CD14-positive monocyte (primary cell): ENCODE results near the gene VAT1L. TPM values are rescaled to one million over a fixed set of nuclear protein-coding genes. Genes with fewer than 3 reads are reported as not detected.

ENCODE experiments used
- DNase-seq, 3 donors: peaks; one replicate each; pipeline ENCODE4 v3.0.0-alpha.2; 2011 to 2022
- H2AFZ ChIP-seq: 2 replicates; pipeline ENCODE4 v1.6.0; 2012; ENCODE audit warnings: mild to moderate bottlenecking, low read depth, low read length, inconsistent platforms; ENCODE audit not compliant: insufficient read depth, poor library complexity, severe bottlenecking
- H3K27ac ChIP-seq, 2 donors: 1 replicate in 1 of 2; 2 replicates in 1 of 2; pipeline ENCODE4 v1.5.1; 2012 to 2013; ENCODE audit warnings: low read length in 2 of 2, control low read depth in 1 of 2, inconsistent platforms in 1 of 2, low read depth in 1 of 2, mild to moderate bottlenecking in 1 of 2
- H3K27me3 ChIP-seq, 2 donors: one replicate each; pipeline versions ENCODE4 v1.6.0 to v1.6.1; 2011 to 2013; ENCODE audit warnings: low read length in 2 of 2; ENCODE audit not compliant: control insufficient read depth in 2 of 2, insufficient read depth in 2 of 2
- H3K36me3 ChIP-seq, 2 donors: replicated peaks in 1 of 2; 1 replicate in 1 of 2; 2 replicates in 1 of 2; pipeline versions ENCODE4 v1.5.1 to v1.6.1; 2012 to 2013; ENCODE audit warnings: low read length in 2 of 2, control low read depth in 1 of 2, inconsistent platforms in 1 of 2, mild to moderate bottlenecking in 1 of 2; ENCODE audit not compliant: insufficient read depth in 2 of 2, control insufficient read depth in 1 of 2
- H3K4me1 ChIP-seq, 2 donors: 1 replicate in 1 of 2; 2 replicates in 1 of 2; pipeline versions ENCODE4 v1.5.1 to v1.6.1; 2012 to 2013; ENCODE audit warnings: low read length in 2 of 2, control low read depth in 1 of 2, inconsistent platforms in 1 of 2, mild to moderate bottlenecking in 1 of 2, moderate library complexity in 1 of 2; ENCODE audit not compliant: insufficient read depth in 2 of 2, control insufficient read depth in 1 of 2
- H3K4me2 ChIP-seq: replicated peaks from 2 replicates; pipeline ENCODE3; 2012; ENCODE audit warnings: low read length, moderate library complexity, mild to moderate bottlenecking; ENCODE audit not compliant: poor library complexity, severe bottlenecking; ENCODE audit errors: extremely low read depth
- H3K4me3 ChIP-seq, 3 experiments: fragments of 200-600 bp in 1 of 3; sonication (generic) in 1 of 3; replicated peaks in 1 of 3; 1 replicate in 2 of 3; 2 replicates in 1 of 3; pipeline ENCODE4 v1.5.1; 2011 to 2013; ENCODE audit warnings: low read length in 3 of 3, mild to moderate bottlenecking in 3 of 3, control low read depth in 2 of 3, low read depth in 2 of 3, inconsistent platforms in 1 of 3, moderate library complexity in 1 of 3
- H3K79me2 ChIP-seq: 2 replicates; pipeline ENCODE4 v1.6.0; 2012; ENCODE audit warnings: mild to moderate bottlenecking, control low read depth, inconsistent platforms, low read length, moderate library complexity; ENCODE audit not compliant: insufficient read depth
- H3K9ac ChIP-seq: 2 replicates; pipeline ENCODE4 v1.6.0; 2017; ENCODE audit warnings: low read length, mild to moderate bottlenecking; ENCODE audit not compliant: insufficient read depth, poor library complexity, severe bottlenecking
- H3K9me3 ChIP-seq, 2 donors: replicated peaks in 1 of 2; 1 replicate in 1 of 2; 2 replicates in 1 of 2; pipeline versions ENCODE4 v1.5.1 to v1.6.1; 2012 to 2013; ENCODE audit warnings: low read length in 2 of 2, control low read depth in 1 of 2; ENCODE audit not compliant: control insufficient read depth in 1 of 2, insufficient read depth in 1 of 2
- H4K20me1 ChIP-seq: 2 replicates; pipeline ENCODE4 v1.6.0; 2012; ENCODE audit warnings: mild to moderate bottlenecking, low read length, control low read depth, moderate library complexity; ENCODE audit not compliant: insufficient read depth
- H3K27ac Mint-ChIP-seq, 7 donors: one replicate each; pipeline ENCODE4 v1.8.0; 2020; ENCODE audit warnings: mild to moderate bottlenecking in 7 of 7, mixed read lengths in 7 of 7, moderate library complexity in 6 of 7, inconsistent platforms in 2 of 7
- H3K27me3 Mint-ChIP-seq, 3 donors: one replicate each; pipeline ENCODE4 v1.8.0; 2021 to 2022; ENCODE audit warnings: low read depth in 3 of 3, mild to moderate bottlenecking in 3 of 3, mixed read lengths in 3 of 3, moderate library complexity in 3 of 3, inconsistent platforms in 1 of 3
- H3K36me3 Mint-ChIP-seq, 2 donors: one replicate each; pipeline ENCODE4 v1.8.0; 2020; ENCODE audit warnings: mixed read lengths in 2 of 2, inconsistent platforms in 1 of 2, mild to moderate bottlenecking in 1 of 2
- H3K4me1 Mint-ChIP-seq: one replicate; pipeline ENCODE4 v1.8.0; 2020; ENCODE audit warnings: mild to moderate bottlenecking, mixed read lengths
- H3K4me3 Mint-ChIP-seq, 2 donors: one replicate each; pipeline ENCODE4 v1.8.0; 2020; ENCODE audit warnings: mild to moderate bottlenecking in 2 of 2, mixed read lengths in 2 of 2, moderate library complexity in 1 of 2
- H3K9me3 Mint-ChIP-seq, 7 donors: one replicate each; pipeline ENCODE4 v1.8.0; 2020 to 2022; ENCODE audit warnings: mixed read lengths in 7 of 7, mild to moderate bottlenecking in 6 of 7, moderate library complexity in 6 of 7, inconsistent platforms in 2 of 7
- whole genome bisulfite sequencing: methylation state at CpG from one replicate; pipeline ENCODE4 v1.1.5; 2013; ENCODE audit warnings: missing lambda C conversion rate; ENCODE audit not compliant: insufficient coverage; 5-methylcytosine and 5-hydroxymethylcytosine counted together
- intact Hi-C, 2 donors: fragments of 100-400 bp; cut with micrococcal nuclease; formaldehyde crosslinking; loops; one replicate each; pipeline versions ENCODE4 v1.15.0 to v1.15.1; 2023
- polyA plus RNA-seq, 3 donors: library from polyadenylated mRNA; depleted of rRNA in 1 of 3; unstranded in 2 of 3; stranded (reverse) in 1 of 3; fragments of 300-500 nt in 2 of 3; fragments of >200 nt in 1 of 3; fragmentation: Illumina TruSeq in 2 of 3; gene quantifications; 1 replicate in 2 of 3; 2 replicates in 1 of 3; pipeline ENCODE4 v1.2.3, GENCODE V29; 2012 to 2021
- TF ChIP-seq, protein P1 (sequence below): fragments of 200-600 bp; IDR thresholded peaks from one replicate; pipeline ENCODE4 v1.8.0; 2022; ENCODE audit warnings: antibody characterized with exemption, mild to moderate bottlenecking

VAT1L gene
- polyA plus RNA-seq, 3 donors, result not detected

GRCh38 chr16:77760800-77761199 is 27.6 kb upstream of the VAT1L start:
- intact Hi-C loops, result no loop called here
- no peaks in the 10 kb centered on the region for H4K20me1 ChIP-seq
- TF ChIP-seq, protein P1, sequence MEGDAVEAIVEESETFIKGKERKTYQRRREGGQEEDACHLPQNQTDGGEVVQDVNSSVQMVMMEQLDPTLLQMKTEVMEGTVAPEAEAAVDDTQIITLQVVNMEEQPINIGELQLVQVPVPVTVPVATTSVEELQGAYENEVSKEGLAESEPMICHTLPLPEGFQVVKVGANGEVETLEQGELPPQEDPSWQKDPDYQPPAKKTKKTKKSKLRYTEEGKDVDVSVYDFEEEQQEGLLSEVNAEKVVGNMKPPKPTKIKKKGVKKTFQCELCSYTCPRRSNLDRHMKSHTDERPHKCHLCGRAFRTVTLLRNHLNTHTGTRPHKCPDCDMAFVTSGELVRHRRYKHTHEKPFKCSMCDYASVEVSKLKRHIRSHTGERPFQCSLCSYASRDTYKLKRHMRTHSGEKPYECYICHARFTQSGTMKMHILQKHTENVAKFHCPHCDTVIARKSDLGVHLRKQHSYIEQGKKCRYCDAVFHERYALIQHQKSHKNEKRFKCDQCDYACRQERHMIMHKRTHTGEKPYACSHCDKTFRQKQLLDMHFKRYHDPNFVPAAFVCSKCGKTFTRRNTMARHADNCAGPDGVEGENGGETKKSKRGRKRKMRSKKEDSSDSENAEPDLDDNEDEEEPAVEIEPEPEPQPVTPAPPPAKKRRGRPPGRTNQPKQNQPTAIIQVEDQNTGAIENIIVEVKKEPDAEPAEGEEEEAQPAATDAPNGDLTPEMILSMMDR, result no peak
- 83% methylated on average over 1 of the region's 1 CpG for WGBS
- peaks cover 0 to 3% (median 0%) of the 10 kb centered on the region in 3 donors for H3K27me3 Mint-ChIP-seq
- peaks cover 0 to 6% (median 2%) of the 10 kb centered on the region in 7 donors for H3K9me3 Mint-ChIP-seq
- no peaks in the 10 kb centered on the region for H3K36me3 ChIP-seq
- H3K4me1 Mint-ChIP-seq, result no peaks in the 10 kb centered on the region
- H3K27ac ChIP-seq, result no peak overlapping the region
- no peaks in the 10 kb centered on the region for H3K36me3 Mint-ChIP-seq
- no peaks in the 10 kb centered on the region for H3K9me3 ChIP-seq
- H3K9ac ChIP-seq, result no peak overlapping the region
- no peak overlapping the region for H3K4me3 Mint-ChIP-seq
- no peak overlapping the region for H3K27ac Mint-ChIP-seq
- H3K79me2 ChIP-seq, result no peaks in the 10 kb centered on the region
- H3K27me3 ChIP-seq, result no peaks in the 10 kb centered on the region
- H3K4me2 ChIP-seq, result no peak overlapping the region
- no peaks in the 10 kb centered on the region for H3K4me1 ChIP-seq
- no peak overlapping the region for H2AFZ ChIP-seq
- H3K4me3 ChIP-seq, result no peak overlapping the region
- DNase-seq, result no peak

- Histone ChIP-seq H3K27me3 (no peaks in the 10 kb centered on the region), H3K4me1 (no peaks in the 10 kb centered on the region), H2AFZ (no peak overlapping the region), H3K36me3 (no peaks in the 10 kb centered on the region), H3K4me2 (no peak overlapping the region), H3K9ac (no peak overlapping the region), H4K20me1 (no peaks in the 10 kb centered on the region), H3K4me3 (no peak overlapping the region), H3K27ac (no peak overlapping the region), H3K9me3 (no peaks in the 10 kb centered on the region), H3K79me2 (no peaks in the 10 kb centered on the region)
- DNase-seq, result no peak
- no peaks in the 10 kb centered on the region for H3K36me3 Mint-ChIP-seq
- H3K9me3 Mint-ChIP-seq, result peaks cover 0 to 6% (median 2%) of the 10 kb centered on the region in 7 donors
- no CpG with 5 or more reads among the region's 1 CpG for WGBS
- H3K4me3 Mint-ChIP-seq, result no peak overlapping the region
- TF ChIP-seq, protein P1, result no peak
- intact Hi-C loops, result no loop called here
- H3K27me3 Mint-ChIP-seq, result peaks cover 0 to 3% (median 0%) of the 10 kb centered on the region in 3 donors
- no peaks in the 10 kb centered on the region for H3K4me1 Mint-ChIP-seq
- H3K27ac Mint-ChIP-seq, result no peak overlapping the region
Observed at GRCh38 chr16:77761204-77761603, 27.2 kb upstream of the VAT1L start.
